Astrocyte of the spinal cord (primary cell): ENCODE results near the gene PRDM5.

ENCODE experiments used
- DNase-seq: peaks from one replicate; pipeline ENCODE4 v3.0.0; 2011; ENCODE audit warnings: low read depth, low spot score
- H3K4me3 ChIP-seq: 2 replicates; pipeline ENCODE4 v1.5.1; 2011; ENCODE audit warnings: low read depth, mild to moderate bottlenecking, low read length, moderate library complexity
- CTCF ChIP-seq: IDR thresholded peaks from 2 replicates; pipeline ENCODE4 v1.5.1; 2012; ENCODE audit warnings: low read depth, mild to moderate bottlenecking, low read length, inconsistent platforms
- in situ Hi-C: cut with HindIII; loops from 2 replicates; pipeline ENCODE4 v1.10.0; 2017; ENCODE audit warnings: low sequenced_read_pairs

PRDM5 gene

GRCh38 chr4:120855307-120856001 lies 67.1 kb downstream of the PRDM5 start:
- DNase-seq, result no peak
- no peak overlapping the region for H3K4me3 ChIP-seq
- in situ Hi-C loops, result no loop called here
- TF ChIP-seq CTCF, result no peak

GRCh38 chr4:120853161-120853935 lies 69.2 kb downstream of the PRDM5 start:
- TF ChIP-seq CTCF, result no peak
- no peak overlapping the region for H3K4me3 ChIP-seq
- in situ Hi-C loops, result no loop called here
- DNase-seq, result peak; percentile 57

GRCh38 chr4:120850018-120850599 lies 72.4 kb downstream of the PRDM5 start:
- TF ChIP-seq CTCF, result no peak
- H3K4me3 ChIP-seq, result no peak overlapping the region
- peak; percentile 35 for DNase-seq
- in situ Hi-C loops, result no loop called here

GRCh38 chr4:120847019-120847582 lies 75.4 kb downstream of the PRDM5 start:
- in situ Hi-C loops, result no loop called here
- no peak overlapping the region for H3K4me3 ChIP-seq
- TF ChIP-seq CTCF, result no peak
- DNase-seq, result no peak

GRCh38 chr4:120844528-120844921 lies 78.0 kb downstream of the PRDM5 start:
- no peak overlapping the region for H3K4me3 ChIP-seq
- no peak for DNase-seq
- TF ChIP-seq CTCF, result no peak
- in situ Hi-C loops, result no loop called here

GRCh38 chr4:120843849-120844527 lies 78.5 kb downstream of the PRDM5 start:
- no peak overlapping the region for H3K4me3 ChIP-seq
- DNase-seq, result no peak
- in situ Hi-C loops, result no loop called here
- TF ChIP-seq CTCF, result peak; percentile 32
